Stimulated activated CD8-positive, alpha-beta memory T cell treated with anti-CD3 and anti-CD28 coated beads, Interleukin-12 subunit alpha, Interleukin-12 subunit beta, amount 100 ng/mL, for 24 hours (primary cell): Measurements from ENCODE around the gene RNF157.

Source experiments
- DNase-seq: peaks from one replicate; pipeline ENCODE4 v3.0.0-alpha.2; 2020; ENCODE audit errors: extremely low read depth

The RNF157 gene

GRCh38 chr17:76157759-76158158, 82.5 kb downstream of the RNF157 start:
- DNase-seq = no peak

DNA sequence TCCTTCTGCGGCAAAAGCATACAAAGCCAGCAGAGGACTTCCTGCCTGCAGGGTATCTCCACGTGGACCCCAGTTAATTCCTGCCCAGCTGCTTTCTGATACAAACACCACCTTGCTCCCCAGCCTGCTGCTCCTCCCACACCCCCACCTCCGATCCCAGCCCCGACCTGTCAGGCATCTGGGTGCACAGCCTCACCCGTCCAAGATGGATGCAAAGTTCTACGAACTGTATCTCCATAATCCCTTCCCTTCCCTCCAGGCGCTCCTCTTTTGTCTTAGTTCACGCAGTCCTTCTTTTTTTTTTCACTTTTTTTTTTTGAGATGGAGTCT, 83.7 kb downstream of the RNF157 start:
- DNase-seq = no peak

GRCh38 chr17:76155988-76156661, 84.2 kb downstream of the RNF157 start:
- DNase-seq = no peak

GRCh38 chr17:76154936-76155845, 85.1 kb downstream of the RNF157 start:
- no peak for DNase-seq

DNA sequence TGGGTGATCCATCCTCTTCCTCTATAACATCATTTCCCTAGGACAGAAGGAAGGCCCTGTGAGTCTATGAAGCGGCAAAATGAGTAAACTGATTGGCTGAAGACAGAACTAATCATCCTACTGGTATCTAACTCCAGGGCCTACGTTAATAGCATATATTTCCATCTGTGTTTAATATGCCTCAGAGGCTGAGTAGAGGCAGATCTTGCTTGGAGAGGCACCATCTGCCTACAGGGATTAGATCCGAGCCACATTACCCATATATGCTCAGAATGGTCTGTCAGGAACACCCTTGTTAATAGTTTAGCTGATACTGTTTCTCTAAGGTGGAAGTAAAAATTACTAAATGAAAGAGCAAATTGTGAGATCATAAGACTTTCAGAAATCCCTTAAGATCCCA, 86.0 kb downstream of the RNF157 start:
- no peak for DNase-seq

DNA sequence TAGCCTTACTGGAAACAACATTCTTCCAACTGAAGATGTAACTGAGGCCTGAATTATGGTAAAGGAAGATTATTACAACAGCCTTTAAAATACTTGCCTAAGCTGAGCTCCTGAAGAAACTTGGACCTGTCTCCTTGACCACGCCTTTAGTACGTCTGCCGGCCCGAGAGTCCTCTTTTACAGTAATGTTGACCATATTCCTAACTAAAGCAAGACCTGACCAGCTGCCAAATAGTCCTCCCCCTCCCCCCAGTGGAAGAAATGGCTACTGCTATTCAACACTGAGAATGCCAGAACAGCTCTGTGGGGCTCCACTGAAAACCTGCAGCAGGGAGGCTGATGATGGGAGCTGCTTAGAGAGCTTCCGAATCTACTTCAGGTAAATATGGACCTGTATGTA, 86.7 kb downstream of the RNF157 start:
- no peak for DNase-seq

DNA sequence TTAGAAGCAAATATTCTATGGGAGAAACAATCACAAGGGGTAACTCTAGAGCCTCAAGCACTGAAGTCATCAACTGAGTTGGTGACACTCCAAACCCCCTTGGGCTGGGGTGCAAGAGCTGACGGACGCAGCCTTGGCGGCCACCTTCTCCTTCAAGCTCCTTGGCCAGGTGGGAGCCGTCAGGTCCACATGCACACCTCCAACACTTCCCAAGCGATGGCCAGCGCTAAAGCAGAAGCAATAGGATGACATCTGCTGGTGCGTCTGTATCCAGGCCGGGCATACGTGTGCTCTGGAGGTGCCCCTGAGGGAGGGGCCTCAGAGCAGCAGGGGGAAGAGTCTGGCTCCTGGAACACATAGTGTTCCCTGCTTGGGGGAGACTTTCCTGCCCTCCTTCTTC, 87.1 kb downstream of the RNF157 start:
- no peak for DNase-seq

DNA sequence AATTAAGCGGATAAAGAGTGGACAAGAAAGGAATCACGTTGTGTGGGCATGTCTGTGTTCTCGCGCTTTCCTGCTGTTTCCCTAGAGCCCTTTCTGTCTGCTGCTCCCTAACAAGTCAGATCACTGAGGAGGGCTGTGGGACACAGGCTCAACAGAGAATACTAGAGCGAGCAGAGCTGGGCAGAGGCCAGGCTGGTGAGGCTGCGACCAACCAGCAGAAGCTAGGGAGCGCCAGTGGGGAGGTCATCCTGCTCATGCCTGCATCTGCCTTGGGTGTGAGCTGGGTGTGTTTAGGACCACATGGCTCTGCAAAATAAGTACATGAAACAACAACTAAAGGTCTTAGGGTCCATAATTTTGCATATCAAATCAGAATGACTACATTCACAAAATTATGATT, 87.7 kb downstream of the RNF157 start:
- no peak for DNase-seq

- no peak for DNase-seq
These were observed 88.3 kb downstream of the RNF157 start for GRCh38 chr17:76151896-76152454.

DNA sequence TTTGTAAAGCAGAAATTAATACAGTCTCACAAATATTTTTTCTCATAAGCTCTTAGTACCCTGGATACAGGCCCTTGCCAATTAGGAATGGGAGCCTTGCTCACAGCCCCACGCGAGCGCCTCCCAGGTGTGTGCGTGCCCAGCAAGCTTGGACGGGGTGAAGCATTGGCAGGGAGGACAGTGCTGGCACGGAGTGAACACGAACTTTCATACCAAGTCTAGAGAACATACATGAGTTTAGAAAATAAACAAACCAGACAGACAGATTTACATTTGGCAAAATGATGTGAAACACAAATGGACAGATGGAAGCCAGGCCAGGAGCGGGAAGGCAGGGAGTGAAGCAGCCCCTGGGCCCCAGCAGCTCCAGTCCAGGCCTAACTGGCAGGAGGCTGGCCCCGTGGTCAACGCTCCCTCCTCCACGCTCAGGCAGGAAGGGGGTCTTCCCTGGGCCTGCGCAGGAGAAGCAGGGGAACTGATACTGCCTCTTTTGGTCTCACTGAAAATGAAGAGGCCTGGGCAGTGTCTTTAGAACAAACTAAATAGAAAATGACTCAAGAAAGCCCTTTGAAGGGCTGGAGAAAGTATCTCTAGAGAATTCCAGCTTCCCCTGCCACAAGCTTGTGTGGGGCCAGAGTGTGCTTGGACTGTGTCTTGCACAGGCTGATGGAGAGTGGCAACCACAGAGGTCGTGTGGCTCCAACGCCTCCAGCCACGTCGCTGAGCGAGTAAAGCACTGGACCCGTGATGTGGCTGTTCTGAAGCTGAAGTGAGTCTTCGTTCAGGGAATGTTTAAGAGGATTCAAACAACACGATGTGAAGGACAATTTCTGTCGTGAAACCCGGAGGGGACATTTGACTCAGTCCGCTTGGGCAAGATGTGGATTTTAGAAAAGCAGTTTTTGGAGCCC, 89.3 kb downstream of the RNF157 start:
- no peak for DNase-seq

- no peak for DNase-seq
These were observed 91.1 kb downstream of the RNF157 start for GRCh38 chr17:76149214-76149613.

- DNase-seq = no peak
These were observed 92.3 kb downstream of the RNF157 start for GRCh38 chr17:76148015-76148326.

DNA sequence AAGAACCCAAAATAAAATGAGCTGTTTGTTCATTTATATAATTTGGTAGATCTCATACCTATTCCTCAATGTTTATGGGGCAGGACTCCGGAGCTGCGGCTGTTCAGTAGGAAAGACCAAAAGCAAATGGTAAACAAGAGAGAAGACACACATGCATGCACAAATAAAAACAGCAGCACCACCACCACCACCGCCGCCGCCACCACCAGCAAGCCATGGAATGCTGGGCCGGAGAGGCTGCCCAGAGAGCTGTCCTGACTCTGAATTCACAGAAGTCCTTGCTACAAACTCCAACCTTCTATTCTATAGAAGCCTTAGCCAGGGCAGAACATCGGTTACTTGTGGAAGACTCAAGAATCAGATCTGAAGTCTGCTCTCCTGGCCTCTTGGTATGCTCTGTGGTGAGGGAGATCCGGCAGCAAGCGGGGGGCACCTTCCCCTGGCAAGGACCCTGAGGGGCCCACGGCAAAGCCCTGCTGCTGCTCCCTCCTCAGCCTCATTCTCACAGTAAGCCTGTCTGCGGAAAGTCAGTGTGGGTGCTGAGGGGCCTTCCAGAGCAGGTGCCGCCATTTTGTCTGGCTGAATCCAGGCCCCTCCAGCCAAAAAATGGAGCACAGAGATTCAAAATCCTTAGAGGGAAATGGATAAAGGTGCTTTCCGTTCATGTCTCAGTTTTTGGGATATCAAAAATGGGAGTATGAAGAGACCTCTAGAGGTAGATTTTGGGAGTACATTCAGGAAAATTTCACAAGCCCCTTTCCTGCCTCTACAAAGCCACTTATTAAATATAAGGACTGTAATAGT, 92.9 kb downstream of the RNF157 start:
- DNase-seq = no peak

DNA sequence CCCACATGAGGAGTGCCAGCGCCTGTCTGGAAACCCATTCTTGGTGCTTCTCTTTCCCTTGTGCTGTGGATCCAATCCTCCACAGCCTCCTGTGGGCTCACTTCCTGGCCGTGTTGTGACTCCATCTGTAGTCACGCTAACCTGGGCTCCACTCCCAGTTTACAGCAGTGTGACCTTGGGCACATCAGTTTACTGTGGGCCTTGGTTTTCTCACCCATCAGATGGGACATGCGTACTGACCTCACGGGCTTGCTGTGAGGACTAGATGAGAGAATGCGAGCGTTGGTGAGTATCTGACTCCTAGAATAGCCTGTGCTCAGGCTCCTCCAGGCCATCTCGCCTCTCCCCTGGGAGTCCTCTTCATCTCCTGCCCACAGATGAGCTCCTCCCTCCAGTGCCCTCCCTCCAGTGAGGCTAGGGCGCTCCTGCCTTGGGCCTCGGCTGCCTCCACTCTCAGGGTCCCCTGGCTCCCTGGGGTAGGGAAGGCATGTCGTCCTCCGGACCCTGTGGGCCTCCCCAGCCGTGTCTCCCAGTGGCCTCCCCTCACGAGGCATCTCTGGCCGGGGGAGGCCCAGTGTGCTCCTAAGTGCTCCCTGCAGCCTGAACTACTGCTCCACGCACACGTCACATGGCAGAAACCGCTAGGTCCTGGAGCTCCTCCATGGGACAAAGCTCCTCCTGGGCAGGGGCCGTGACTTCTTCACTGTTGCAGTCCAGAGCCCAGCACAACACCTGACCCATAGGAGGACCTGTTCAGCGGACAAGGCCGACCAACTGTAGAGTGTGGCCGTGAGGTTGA, 94.0 kb downstream of the RNF157 start:
- DNase-seq = no peak

GRCh38 chr17:76145231-76146052, 94.9 kb downstream of the RNF157 start:
- no peak for DNase-seq

DNA sequence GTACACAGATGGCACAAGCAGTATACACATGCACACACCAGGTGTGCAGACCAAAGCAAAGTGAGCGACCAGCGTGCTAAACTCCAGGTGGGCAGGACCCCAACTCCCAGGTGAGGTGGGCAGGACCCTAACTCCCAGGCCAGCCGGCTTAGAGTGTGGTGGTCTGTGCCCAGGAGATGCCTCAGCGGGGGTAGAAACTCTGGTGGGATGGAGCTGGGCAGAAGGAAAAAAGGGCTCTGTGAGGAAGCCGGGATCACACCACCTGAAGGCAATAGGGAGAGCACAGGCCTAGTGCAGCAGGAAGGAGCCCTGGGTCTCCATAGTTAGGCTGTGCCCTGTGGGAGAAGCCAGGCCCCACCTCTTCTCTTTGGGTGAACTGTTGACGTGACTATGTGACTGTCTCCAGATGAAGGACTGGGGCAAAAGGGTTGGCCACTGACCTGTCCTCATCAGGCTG, 97.7 kb downstream of the RNF157 start:
- DNase-seq = no peak

DNA sequence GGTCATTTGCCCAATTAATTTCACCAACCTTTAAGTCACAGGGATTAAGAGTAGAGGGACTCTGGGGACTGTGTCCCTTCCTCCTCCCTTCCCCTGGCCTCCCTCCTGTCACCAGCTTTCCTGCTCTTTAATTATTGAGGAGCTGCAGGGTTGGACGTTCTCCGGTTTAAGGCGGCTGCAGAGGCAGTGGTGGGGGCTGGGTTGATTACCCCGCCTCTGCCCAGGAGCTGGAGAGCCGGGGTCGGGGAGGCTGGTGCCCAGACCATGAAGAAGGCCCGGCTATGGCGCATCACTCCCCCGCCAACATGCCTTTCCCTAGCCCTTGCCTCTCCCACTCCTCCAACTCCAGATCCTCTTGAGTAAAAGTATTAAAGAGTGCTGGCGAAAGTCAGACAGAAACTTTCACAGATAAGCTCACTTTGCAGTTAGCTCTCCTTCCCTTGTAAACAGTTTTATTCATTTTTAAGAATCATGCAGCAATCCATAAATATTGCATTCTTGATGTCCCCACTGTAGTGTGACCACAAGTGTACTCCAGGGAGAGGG, 98.2 kb downstream of the RNF157 start:
- no peak for DNase-seq

- peak; percentile 63 for DNase-seq
These were observed 98.9 kb downstream of the RNF157 start, which contains the start of gene FOXJ1 for GRCh38 chr17:76141212-76142038. Gene FOXJ1 (minus strand): TSS chr17:76141245. CDS start chr17:76140395, 850 bp downstream.
